Upper lobe of right lung (tissue), 1 donor: ENCODE data around the gene VPS41. TPM values are rescaled to one million over a fixed set of nuclear protein-coding genes. Genes with fewer than 3 reads are reported as not detected.

ENCODE experiments used
- ATAC-seq: fragments of 200-7000 bp; cut with Tn5 transposase; one replicate; pipeline ENCODE4 v1.9.1; 2020; ENCODE audit warnings: mild to moderate bottlenecking, moderate library complexity
- DNase-seq: peaks from one replicate; pipeline ENCODE4 v3.0.0-alpha.2; 2020
- H3K27ac ChIP-seq: fragments of 200-600 bp; one replicate; pipeline ENCODE4 v1.8.0; 2022
- H3K27me3 ChIP-seq: fragments of 200-600 bp; one replicate; pipeline ENCODE4 v1.8.0; 2022; ENCODE audit warnings: mild to moderate bottlenecking
- H3K36me3 ChIP-seq: fragments of 200-600 bp; one replicate; pipeline ENCODE4 v1.8.0; 2022
- H3K4me1 ChIP-seq: fragments of 200-600 bp; one replicate; pipeline ENCODE4 v1.8.0; 2022
- H3K4me3 ChIP-seq: fragments of 200-600 bp; one replicate; pipeline ENCODE4 v1.8.0; 2022; ENCODE audit warnings: mild to moderate bottlenecking
- H3K9me3 ChIP-seq: fragments of 200-600 bp; one replicate; pipeline ENCODE4 v1.8.0; 2022
- intact Hi-C: fragments of 100-400 bp; cut with DNase I; formaldehyde crosslinking; loops from one replicate; pipeline ENCODE4 v1.11.0; 2022
- total RNA-seq: library from RNA; stranded (reverse); fragmentation: NEBNext Ultra II Directional; extraction: Animal tissue kit (Norgen Biotek cat#: 25700); gene quantifications from one replicate; pipeline ENCODE4 v1.2.1, GENCODE V29; 2021
- TF ChIP-seq, protein P1 (sequence below): fragments of 200-600 bp; IDR thresholded peaks from one replicate; pipeline ENCODE4 v1.8.0; 2022; ENCODE audit warnings: antibody characterized with exemption
- donor health status: DM: no; HTN: yes; CAD: no; lungs with severe emphysema.

The VPS41 gene
- total RNA-seq, 1 donor from 2014 or later: 95.8 TPM

DNA sequence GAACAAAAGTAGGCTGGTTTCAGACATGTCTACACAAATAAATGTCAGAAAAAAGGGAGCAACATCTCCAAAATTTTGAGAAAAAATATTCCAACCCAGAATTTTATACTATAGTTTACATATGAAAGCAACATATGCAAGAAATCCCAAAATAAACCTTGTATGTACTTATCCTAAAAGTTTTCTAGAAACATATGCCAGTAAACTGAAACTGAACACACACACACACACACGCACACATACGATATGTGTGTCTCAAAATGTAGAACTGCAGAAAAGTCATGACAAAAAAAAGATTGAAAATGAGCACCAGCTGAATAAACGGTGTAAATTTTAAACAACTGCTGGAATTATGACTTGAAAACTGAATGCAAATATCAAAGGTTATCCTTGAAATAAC is 81.0 kb downstream of the VPS41 start:
- no peak overlapping the region for H3K27ac ChIP-seq
- H3K27me3 ChIP-seq: no peaks in the 10 kb centered on the region
- TF ChIP-seq, protein P1, sequence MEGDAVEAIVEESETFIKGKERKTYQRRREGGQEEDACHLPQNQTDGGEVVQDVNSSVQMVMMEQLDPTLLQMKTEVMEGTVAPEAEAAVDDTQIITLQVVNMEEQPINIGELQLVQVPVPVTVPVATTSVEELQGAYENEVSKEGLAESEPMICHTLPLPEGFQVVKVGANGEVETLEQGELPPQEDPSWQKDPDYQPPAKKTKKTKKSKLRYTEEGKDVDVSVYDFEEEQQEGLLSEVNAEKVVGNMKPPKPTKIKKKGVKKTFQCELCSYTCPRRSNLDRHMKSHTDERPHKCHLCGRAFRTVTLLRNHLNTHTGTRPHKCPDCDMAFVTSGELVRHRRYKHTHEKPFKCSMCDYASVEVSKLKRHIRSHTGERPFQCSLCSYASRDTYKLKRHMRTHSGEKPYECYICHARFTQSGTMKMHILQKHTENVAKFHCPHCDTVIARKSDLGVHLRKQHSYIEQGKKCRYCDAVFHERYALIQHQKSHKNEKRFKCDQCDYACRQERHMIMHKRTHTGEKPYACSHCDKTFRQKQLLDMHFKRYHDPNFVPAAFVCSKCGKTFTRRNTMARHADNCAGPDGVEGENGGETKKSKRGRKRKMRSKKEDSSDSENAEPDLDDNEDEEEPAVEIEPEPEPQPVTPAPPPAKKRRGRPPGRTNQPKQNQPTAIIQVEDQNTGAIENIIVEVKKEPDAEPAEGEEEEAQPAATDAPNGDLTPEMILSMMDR: no peak
- no peak overlapping the region for H3K4me3 ChIP-seq
- ATAC-seq: no peak
- no peaks in the 10 kb centered on the region for H3K9me3 ChIP-seq
- intact Hi-C loops: no loop called here
- no peak for DNase-seq
- H3K4me1 ChIP-seq: peaks cover 3% of the 10 kb centered on the region
- H3K36me3 ChIP-seq: peaks cover 7% of the 10 kb centered on the region

DNA sequence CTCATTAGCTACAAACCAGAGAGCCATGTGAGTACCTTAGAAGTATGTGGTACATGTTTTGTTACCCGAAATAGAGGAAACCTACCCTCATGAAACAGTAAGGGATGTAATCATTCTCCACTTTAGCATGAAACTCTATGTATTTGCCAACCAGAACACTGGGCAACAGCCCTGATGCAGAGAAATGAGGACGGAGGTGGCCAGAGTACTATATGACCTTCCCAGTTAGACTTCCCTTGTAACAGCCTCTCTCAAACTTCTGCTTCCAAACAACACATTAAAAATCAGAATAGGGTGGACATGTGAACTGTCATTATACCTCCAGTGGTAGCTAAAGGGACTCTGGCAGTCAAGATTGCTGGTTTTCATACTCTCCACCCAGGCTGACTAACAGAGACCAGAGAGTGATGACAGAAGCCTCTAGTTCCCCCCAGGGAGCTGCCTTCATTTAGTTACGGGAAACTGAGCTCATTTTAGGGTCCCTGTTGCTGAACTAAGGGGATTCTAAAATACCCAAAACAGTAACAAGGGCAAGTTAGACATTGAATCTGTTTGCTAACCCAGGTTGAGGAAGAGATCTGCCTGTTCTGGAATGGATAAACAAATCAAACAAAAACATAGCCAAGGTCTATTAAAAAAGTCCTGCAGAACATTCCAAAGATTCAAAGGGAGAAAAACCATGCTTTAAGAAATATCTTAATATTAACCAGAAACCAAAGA is 83.1 kb downstream of the VPS41 start:
- Histone ChIP-seq H3K27ac (no peak overlapping the region), H3K4me3 (no peak overlapping the region), H3K36me3 (peaks cover 7% of the 10 kb centered on the region), H3K4me1 (peaks cover 3% of the 10 kb centered on the region), H3K27me3 (no peaks in the 10 kb centered on the region), H3K9me3 (no peaks in the 10 kb centered on the region)
- intact Hi-C loops: no loop called here
- no peak for ATAC-seq
- TF ChIP-seq, protein P1: no peak
- no peak for DNase-seq

DNA sequence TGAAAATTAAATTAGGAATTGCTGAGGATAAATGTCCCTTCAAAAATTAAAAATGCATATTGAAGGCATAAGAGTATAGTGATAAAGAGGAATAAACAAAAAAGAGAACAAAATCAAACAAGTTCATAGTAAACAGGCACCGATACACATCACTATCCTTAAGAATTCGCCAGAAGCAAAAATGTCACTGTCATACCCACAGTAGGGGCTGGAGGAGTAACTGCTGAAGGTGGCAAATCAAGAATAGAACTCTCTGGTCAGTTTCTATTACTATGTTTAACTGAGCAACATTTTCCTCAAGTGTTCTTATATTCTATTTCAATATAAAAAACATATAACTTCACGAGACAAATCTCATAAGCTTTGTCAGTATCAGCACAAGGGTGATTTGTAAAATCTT is 84.0 kb downstream of the VPS41 start:
- Histone ChIP-seq H3K27ac (no peak overlapping the region), H3K9me3 (no peaks in the 10 kb centered on the region), H3K27me3 (no peaks in the 10 kb centered on the region), H3K4me1 (peaks cover 3% of the 10 kb centered on the region), H3K36me3 (peaks cover 5% of the 10 kb centered on the region), H3K4me3 (no peak overlapping the region)
- DNase-seq (no peak), ATAC-seq (no peak)
- intact Hi-C loops: no loop called here
- TF ChIP-seq, protein P1: no peak

DNA sequence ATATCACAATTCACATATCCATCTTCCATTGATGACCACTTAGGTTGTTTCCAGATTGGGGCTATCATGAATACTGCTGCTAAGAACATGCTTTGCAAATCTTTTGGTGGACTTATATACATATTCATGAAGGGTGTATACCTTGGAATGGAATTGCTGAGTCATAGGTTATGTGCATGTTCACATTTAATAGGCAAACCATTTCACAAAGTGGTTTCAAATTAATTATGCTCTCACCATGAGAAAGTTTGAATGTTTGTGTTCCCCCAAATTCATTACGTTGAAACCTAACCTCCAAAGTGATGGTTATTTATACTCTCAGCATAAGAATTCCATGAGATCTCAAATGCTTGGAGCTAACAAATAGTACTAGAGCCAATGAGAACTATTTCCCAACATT is 86.4 kb downstream of the VPS41 start:
- intact Hi-C loops: no loop called here
- DNase-seq (no peak), ATAC-seq (no peak)
- H3K4me1 ChIP-seq: peaks cover 3% of the 10 kb centered on the region
- TF ChIP-seq, protein P1: no peak
- H3K27ac ChIP-seq: no peak overlapping the region
- peaks cover 4% of the 10 kb centered on the region for H3K36me3 ChIP-seq
- no peak overlapping the region for H3K4me3 ChIP-seq
- no peaks in the 10 kb centered on the region for H3K9me3 ChIP-seq
- H3K27me3 ChIP-seq: no peaks in the 10 kb centered on the region

DNA sequence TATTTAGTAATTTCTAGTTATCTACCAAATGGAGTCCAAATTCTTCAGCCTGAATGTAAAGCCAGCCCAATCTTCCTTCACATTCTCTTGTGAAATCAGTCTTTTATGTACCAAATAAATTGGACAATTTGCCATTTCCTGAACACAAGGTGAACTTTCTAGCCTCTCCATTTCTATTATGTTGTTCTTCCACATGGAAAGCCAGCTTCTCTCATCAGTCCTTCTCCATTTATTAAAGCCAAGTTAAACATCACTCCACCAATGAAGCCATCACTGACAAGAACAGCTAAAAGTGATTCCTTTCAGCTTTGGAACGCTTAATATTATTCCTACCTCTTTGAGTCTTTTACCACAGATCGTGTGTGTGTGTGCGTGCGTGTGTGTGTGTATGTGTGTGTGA is 88.4 kb downstream of the VPS41 start:
- ATAC-seq: no peak
- no peaks in the 10 kb centered on the region for H3K9me3 ChIP-seq
- intact Hi-C loops: no loop called here
- H3K4me3 ChIP-seq: no peak overlapping the region
- TF ChIP-seq, protein P1: no peak
- H3K36me3 ChIP-seq: peaks cover 7% of the 10 kb centered on the region
- no peak overlapping the region for H3K27ac ChIP-seq
- H3K27me3 ChIP-seq: no peaks in the 10 kb centered on the region
- no peak for DNase-seq
- H3K4me1 ChIP-seq: no peaks in the 10 kb centered on the region

DNA sequence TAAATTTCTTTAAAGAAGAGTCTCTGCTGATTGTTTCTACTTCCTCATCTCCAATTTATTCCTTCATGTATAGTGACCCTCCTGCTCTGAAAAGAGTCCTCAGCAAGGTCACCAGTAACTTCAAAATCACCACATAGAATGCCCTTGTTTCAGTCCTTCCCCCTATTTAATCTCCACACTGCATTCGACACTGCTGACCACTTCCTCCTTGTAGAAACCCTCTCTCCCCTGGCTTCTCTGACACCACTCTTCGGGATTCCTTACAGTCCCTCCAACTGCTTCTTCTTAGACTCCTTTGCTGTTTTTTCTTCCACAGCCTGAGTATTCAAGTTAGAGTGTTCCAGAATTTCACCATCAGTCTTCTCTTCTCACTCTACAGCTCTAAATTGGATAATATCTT is 89.5 kb downstream of the VPS41 start:
- Histone ChIP-seq H3K27me3 (no peaks in the 10 kb centered on the region), H3K36me3 (peaks cover 7% of the 10 kb centered on the region), H3K4me1 (no peaks in the 10 kb centered on the region), H3K9me3 (no peaks in the 10 kb centered on the region), H3K4me3 (no peak overlapping the region), H3K27ac (no peak overlapping the region)
- no peak for DNase-seq
- ATAC-seq: peak; percentile 32
- intact Hi-C loops: no loop called here
- TF ChIP-seq, protein P1: no peak
